HFFc6 (cell line): ENCODE measurements around the gene FMR1NB. TPM values are rescaled to one million over a fixed set of nuclear protein-coding genes. Genes with fewer than 3 reads are reported as not detected.

Experiments
- DNase-seq: peaks from one replicate; pipeline ENCODE4 v3.0.0-alpha.2; 2018
- H3K27ac Mint-ChIP-seq: 2 replicates; pipeline ENCODE4 v1.8.0; 2020; ENCODE audit warnings: mild to moderate bottlenecking, mixed read lengths
- H3K27me3 Mint-ChIP-seq: 2 replicates; pipeline ENCODE4 v1.8.0; 2021; ENCODE audit warnings: mild to moderate bottlenecking, moderate library complexity, mixed read lengths; ENCODE audit not compliant: insufficient read depth
- H3K36me3 Mint-ChIP-seq: 2 replicates; pipeline ENCODE4 v1.8.0; 2021; ENCODE audit warnings: low read depth, mixed read lengths
- H3K4me1 Mint-ChIP-seq: 2 replicates; pipeline ENCODE4 v1.8.0; 2020; ENCODE audit warnings: low read depth, mixed read lengths
- H3K4me3 Mint-ChIP-seq: 2 replicates; pipeline ENCODE4 v1.8.0; 2020; ENCODE audit warnings: mild to moderate bottlenecking, moderate library complexity, mixed read lengths
- H3K9me3 Mint-ChIP-seq: 2 replicates; pipeline ENCODE4 v1.8.0; 2020; ENCODE audit warnings: mild to moderate bottlenecking, mixed read lengths
- CTCF ChIP-seq: fragments of 200-600 bp; sonication (generic); IDR thresholded peaks from 2 replicates; pipeline ENCODE4 v1.5.0; 2021; ENCODE audit warnings: antibody characterized with exemption, mild to moderate bottlenecking
- long read RNA-seq: library from polyadenylated mRNA; unstranded; transcript quantifications from one replicate; pipeline ENCODE4 v2.0.0, GENCODE V29; 2019
- total RNA-seq, 6 experiments: library from RNA; stranded (reverse); fragmentation: NEBNext Ultra II Directional; extraction: Animal tissue kit (Norgen Biotek cat#: 25700); gene quantifications; 2 replicates in 1 of 6; 3 replicates in 5 of 6; pipeline ENCODE4 v1.2.3, GENCODE V29; 2021

Gene FMR1NB
- not detected for total RNA-seq
- long read RNA-seq = 0 reads

DNA sequence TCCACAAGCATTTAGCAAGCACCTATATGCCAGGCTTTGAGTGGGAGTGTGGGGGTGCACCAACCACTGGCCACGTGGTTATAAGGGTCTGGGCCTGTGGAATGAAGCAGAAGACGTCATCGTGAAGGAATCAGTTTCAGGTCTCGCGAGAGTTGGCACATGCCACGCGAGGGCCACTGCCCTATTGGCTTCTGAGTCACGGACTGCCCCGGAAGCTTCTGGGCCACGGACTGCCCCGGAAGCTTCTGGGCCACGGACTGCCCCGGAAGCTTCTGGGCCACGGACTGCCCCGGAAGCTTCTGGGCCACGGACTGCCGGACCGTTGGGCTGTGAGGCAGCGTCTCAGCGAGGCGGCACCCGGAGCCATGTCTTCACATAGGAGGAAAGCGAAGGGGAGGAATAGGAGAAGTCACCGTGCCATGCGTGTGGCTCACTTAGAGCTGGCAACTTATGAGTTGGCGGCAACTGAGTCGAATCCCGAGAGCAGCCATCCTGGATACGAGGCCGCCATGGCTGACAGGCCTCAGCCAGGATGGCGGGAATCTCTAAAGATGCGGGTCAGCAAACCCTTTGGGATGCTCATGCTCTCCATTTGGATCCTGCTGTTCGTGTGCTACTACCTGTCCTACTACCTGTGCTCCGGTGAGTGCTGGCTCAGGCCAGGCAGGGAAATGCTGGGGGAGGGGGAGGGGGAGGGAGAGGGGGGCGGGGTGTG is at the start of gene FMR1NB:
Gene FMR1NB (plus strand): TSS at position 300 of the 715 bp plus-strand sequence. CDS start 66 bp downstream, at position 366.
- H3K9me3 Mint-ChIP-seq = no peaks in the 10 kb centered on the region
- H3K27ac Mint-ChIP-seq = no peak within 1 kb of the TSS
- H3K36me3 Mint-ChIP-seq = no peaks in the 10 kb centered on the region
- TF ChIP-seq CTCF = no peak
- no peak for DNase-seq
- no peaks in the 10 kb centered on the region; the same call in 1 of the 2 replicates for H3K27me3 Mint-ChIP-seq
- no peak within 1 kb of the TSS for H3K4me3 Mint-ChIP-seq
- H3K4me1 Mint-ChIP-seq = peaks cover 6% of the 10 kb centered on the region; the same call in 1 of the 2 replicates

GRCh38 chrX:147933815-147934214 is 47.3 kb upstream of the FMR1NB start:
- Mint-ChIP-seq H3K9me3 (no peaks in the 10 kb centered on the region), H3K4me3 (no peak overlapping the region), H3K27ac (no peak overlapping the region), H3K36me3 (no peaks in the 10 kb centered on the region), H3K27me3 (no peaks in the 10 kb centered on the region), H3K4me1 (no peaks in the 10 kb centered on the region)
- TF ChIP-seq CTCF = no peak
- no peak for DNase-seq

- H3K4me3 Mint-ChIP-seq = no peak overlapping the region
- DNase-seq = no peak
- TF ChIP-seq CTCF = no peak
- H3K27me3 Mint-ChIP-seq = no peaks in the 10 kb centered on the region
- no peak overlapping the region for H3K27ac Mint-ChIP-seq
- no peaks in the 10 kb centered on the region for H3K4me1 Mint-ChIP-seq
- no peaks in the 10 kb centered on the region for H3K9me3 Mint-ChIP-seq
- no peaks in the 10 kb centered on the region for H3K36me3 Mint-ChIP-seq
Measured at GRCh38 chrX:147935156-147935758, 45.9 kb upstream of the FMR1NB start.

GRCh38 chrX:147945286-147945685 is 35.9 kb upstream of the FMR1NB start:
- no peaks in the 10 kb centered on the region for H3K9me3 Mint-ChIP-seq
- no peak for TF ChIP-seq CTCF
- no peaks in the 10 kb centered on the region for H3K4me1 Mint-ChIP-seq
- no peak overlapping the region for H3K27ac Mint-ChIP-seq
- DNase-seq = no peak
- no peaks in the 10 kb centered on the region for H3K27me3 Mint-ChIP-seq
- H3K36me3 Mint-ChIP-seq = peaks cover 7% of the 10 kb centered on the region; the same call in 1 of the 2 replicates
- no peak overlapping the region for H3K4me3 Mint-ChIP-seq

DNA sequence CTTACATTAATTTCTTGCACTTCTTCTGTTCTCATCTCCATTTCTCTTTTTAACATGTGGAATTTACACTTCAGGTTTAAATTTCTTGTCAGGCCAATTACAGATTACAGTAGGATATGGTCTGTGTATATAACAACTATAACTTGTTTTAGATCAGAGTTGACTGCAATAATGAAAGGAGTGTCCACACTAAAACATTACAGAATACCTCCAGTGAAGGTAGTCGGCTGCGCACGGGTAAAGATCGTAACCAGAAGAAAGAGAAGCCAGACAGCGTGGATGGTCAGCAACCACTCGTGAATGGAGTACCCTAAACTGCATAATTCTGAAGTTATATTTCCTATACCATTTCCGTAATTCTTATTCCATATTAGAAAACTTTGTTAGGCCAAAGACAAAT is 32.6 kb upstream of the FMR1NB start:
- Mint-ChIP-seq H3K4me1 (no peaks in the 10 kb centered on the region), H3K27me3 (no peaks in the 10 kb centered on the region), H3K36me3 (peaks cover 7% of the 10 kb centered on the region; the same call in 1 of the 2 replicates), H3K4me3 (no peak overlapping the region), H3K27ac (no peak overlapping the region), H3K9me3 (no peaks in the 10 kb centered on the region)
- no peak for DNase-seq
- TF ChIP-seq CTCF = no peak
